ENCODE results near the gene MPRIP. TPM values are rescaled to one million over a fixed set of nuclear protein-coding genes. Genes with fewer than 3 reads are reported as not detected.
"Not testable (repeated sequence)": the region's sequence is repeated elsewhere in the genome, so short reads cannot be mapped to it uniquely, and the experiment has no call there.

MPRIP gene
- total and polyA plus RNA-seq, 4 donors = 121 to 342 (median 175) TPM

DNA sequence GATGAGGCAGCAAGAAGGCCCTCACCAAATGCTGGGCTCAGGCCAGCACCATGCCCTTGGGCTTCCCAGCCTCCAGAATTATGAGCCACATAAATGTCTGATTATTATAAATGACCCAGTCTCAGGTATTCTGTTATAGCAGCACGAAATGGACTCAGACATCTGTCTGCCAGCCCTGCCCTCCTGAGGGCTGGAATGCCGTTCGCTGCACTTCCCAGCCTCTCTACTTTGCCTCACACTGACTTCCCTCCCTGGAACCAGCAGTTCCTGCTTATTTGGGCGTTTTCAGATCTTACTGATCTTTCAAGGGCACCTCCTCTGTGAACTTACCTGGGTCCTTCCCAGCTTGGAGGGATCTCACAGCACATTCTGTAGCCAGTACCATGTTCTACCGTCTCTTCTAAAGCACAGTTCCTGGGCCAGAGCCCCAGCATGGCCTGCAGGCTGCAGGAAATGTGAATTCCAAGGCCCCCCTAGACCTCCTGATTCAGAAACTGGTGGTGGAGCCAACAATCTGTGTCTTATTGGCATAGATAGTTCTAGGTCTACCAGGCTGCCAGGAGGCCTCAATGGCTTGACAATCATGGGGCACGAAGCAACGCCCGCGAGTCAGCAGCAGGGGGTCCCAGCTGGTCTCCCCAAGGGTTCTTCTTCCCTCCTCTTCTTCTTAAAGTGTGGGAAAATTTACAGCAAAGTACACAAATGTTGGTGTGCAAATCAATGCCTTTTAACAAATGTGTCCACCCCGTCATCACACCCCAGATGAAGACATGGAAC, 33.4 kb upstream of the MPRIP start:
- not testable (repeated sequence) for H3K9me3 ChIP-seq (ENCODE audit: control insufficient read depth in 4 of 4, insufficient read depth in 3 of 4, low read length in 3 of 4); H3K4me1 ChIP-seq (ENCODE audit: control insufficient read depth in 5 of 5, insufficient read depth in 5 of 5, low read length in 5 of 5); H3K4me3 ChIP-seq; DNase-seq; H3K36me3 ChIP-seq (ENCODE audit: control insufficient read depth in 4 of 4, insufficient read depth in 4 of 4, low read length in 4 of 4); H3K9ac ChIP-seq (ENCODE audit: insufficient read depth in 1 of 2, low read length in 2 of 2); ATAC-seq (ENCODE audit: insufficient read depth, low FRiP score); H3K27me3 ChIP-seq (ENCODE audit: control insufficient read depth in 3 of 3, insufficient read depth in 3 of 3, low read length in 2 of 3)
- peak overlapping the region in 1 of 2 donors; percentile 26 for H3K27ac ChIP-seq (ENCODE audit: low read depth in 1 of 2, low read length in 1 of 2)
- WGBS, 2 donors = 81 to 87% methylated on average over 10 of the region's 10 CpGs

DNA sequence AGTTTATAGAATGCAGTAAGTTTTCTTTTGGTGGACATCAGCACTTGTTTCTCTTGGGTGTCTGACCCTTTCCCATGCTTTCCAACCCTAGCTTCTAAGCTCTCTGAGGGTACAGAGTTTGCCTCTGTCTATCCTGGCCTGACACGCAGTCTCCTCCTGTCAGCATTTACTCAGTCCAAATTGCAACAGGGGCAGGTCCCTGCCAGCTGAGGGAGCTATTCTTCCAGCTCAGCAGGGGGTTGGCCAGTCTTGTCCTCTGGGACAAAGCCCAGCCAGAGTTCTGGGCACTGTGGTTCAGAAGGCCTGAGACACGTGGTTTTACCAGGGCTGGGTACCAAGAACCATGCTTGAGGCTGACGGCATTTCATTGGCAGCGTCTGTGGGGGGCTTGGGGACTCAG, 32.3 kb upstream of the MPRIP start:
- H3K27me3 ChIP-seq (ENCODE audit: control insufficient read depth in 3 of 3, insufficient read depth in 3 of 3, low read length in 2 of 3); DNase-seq; H3K4me3 ChIP-seq; H3K9me3 ChIP-seq (ENCODE audit: control insufficient read depth in 4 of 4, insufficient read depth in 3 of 4, low read length in 3 of 4); H3K36me3 ChIP-seq (ENCODE audit: control insufficient read depth in 4 of 4, insufficient read depth in 4 of 4, low read length in 4 of 4); H3K27ac ChIP-seq (ENCODE audit: low read depth in 1 of 2, low read length in 1 of 2); H3K4me1 ChIP-seq (ENCODE audit: control insufficient read depth in 5 of 5, insufficient read depth in 5 of 5, low read length in 5 of 5); H3K9ac ChIP-seq (ENCODE audit: insufficient read depth in 1 of 2, low read length in 2 of 2): not testable (repeated sequence)
- WGBS, 2 donors = 30 to 63% methylated on average over 1 of the region's 4 CpGs
- ATAC-seq (ENCODE audit: insufficient read depth, low FRiP score) = peak; percentile 17

DNA sequence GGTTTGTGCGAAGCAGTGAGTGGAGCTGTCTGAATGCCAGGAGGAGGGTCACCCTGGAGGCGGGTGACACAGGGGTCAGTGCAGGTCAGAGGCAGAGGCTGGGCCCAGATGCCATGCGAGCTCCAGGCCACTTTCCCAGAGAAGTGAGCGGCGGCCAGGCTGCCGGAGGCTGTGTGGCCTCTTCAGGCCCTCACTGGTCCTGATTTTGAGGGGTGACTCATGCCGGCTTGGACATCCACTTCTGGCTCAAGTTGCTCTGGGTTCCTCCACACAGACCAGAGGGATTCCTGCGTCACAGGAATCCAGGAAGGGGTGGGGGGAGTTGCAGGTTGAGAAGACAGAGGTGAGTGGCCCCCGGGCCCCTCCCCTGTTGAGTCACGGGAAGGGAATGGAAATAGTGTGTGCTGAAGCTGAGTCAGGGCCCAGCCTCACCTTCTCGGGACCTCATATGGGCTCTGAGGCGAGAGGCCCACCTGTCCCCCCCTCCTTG, 31.7 kb upstream of the MPRIP start:
- H3K27me3 ChIP-seq (ENCODE audit: control insufficient read depth in 3 of 3, insufficient read depth in 3 of 3, low read length in 2 of 3); H3K9ac ChIP-seq (ENCODE audit: insufficient read depth in 1 of 2, low read length in 2 of 2); H3K4me3 ChIP-seq; H3K9me3 ChIP-seq (ENCODE audit: control insufficient read depth in 4 of 4, insufficient read depth in 3 of 4, low read length in 3 of 4); H3K4me1 ChIP-seq (ENCODE audit: control insufficient read depth in 5 of 5, insufficient read depth in 5 of 5, low read length in 5 of 5); H3K27ac ChIP-seq (ENCODE audit: low read depth in 1 of 2, low read length in 1 of 2); DNase-seq; H3K36me3 ChIP-seq (ENCODE audit: control insufficient read depth in 4 of 4, insufficient read depth in 4 of 4, low read length in 4 of 4): not testable (repeated sequence)
- 33 to 66% methylated on average over 5 of the region's 12 CpGs for whole genome bisulfite sequencing, 2 donors
- peak; percentile 85 for ATAC-seq (ENCODE audit: insufficient read depth, low FRiP score)

DNA sequence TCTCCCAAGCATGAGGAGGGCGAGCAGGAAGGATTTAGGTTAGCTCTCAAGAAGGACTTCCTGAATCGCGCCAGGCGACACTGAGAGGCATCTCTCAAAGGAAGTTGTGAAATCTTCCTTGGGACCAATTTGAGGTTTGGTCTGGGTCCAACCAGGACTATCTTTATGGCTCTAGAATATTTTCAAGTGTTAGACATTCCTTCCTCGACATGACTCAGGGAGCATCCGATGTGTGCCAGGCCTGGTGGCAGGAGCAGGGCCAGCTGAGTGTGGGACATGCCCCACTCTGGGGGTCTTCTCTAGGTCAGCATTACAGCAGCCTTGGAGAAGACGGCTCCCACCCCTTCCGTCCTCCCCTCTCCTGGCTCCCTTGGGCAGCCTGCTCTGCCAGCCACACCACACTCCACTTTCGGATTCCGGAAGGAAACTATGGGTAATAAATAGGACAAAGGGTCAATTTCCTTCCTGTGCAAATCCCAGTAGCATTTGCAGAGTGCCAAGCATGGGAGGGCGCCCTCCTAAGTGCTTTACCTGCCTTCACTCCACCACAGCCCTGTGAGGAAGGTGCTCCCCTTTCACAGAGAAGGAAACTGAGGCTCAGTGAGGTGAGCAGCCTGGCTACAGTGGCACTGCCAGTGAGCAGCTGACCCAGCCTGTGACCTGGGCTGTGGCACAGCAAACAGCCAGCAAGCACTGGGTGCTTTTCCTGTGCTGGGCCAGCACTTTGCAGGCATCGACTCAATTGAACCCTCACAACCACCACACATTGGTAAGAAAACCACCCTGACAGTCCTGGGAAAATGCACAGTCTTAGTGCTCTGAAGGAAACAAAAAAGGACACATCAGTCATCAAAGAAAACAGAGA, 31.0 kb upstream of the MPRIP start:
- peak in 1 of 3 donors; percentile 55 for DNase-seq
- WGBS, 2 donors = 6 to 7% methylated on average over 3 to 6 of the region's 12 CpGs

DNA sequence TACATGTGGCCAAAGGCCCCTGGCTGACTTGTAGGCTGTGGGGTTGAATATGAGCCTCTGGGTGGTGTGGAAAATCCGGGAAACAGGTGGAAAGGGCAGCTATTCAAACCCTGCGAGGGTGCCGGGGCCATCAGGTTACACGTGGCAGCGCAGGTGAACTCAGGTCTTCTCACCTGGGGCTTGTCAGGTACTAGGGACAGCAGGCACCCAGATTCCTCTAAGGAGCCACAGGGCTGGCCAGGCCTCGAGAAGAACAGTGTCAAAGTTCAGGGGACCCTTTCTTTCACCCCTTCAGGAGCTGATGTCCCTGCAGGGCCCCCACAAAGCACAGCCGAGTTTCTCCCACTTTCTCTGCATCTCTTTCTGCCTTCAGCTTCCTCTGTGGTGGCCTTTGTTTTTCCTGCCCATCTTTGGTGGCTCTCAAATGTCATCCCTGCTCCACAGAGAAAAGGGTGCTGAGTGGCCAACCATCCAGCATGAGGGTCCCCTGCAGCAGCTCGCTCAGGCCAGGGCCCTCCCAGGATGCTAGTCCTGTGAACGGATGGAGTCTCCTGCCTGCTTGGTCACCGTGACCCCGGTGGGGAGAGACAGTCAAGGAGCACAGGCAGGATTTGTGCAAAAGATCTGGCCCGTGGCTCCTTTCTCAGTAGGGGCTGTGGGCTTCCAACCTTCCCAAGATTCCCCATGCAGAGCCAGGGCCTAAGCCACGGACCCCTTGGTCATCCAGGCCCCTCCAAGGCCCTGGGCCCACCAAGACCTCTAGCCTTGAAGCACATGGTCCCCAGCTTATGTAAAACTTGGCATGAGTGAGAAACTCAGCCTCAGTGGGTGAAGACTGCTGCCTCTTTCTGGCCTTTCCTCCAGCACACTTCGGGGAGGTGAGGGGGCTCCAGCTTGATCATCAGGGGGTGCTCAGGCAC, 28.2 kb upstream of the MPRIP start:
- not testable (repeated sequence) for DNase-seq; H3K4me3 ChIP-seq; H3K27ac ChIP-seq (ENCODE audit: low read depth in 1 of 2, low read length in 1 of 2); H3K36me3 ChIP-seq (ENCODE audit: control insufficient read depth in 4 of 4, insufficient read depth in 4 of 4, low read length in 4 of 4); H3K9ac ChIP-seq (ENCODE audit: insufficient read depth in 1 of 2, low read length in 2 of 2); H3K27me3 ChIP-seq (ENCODE audit: control insufficient read depth in 3 of 3, insufficient read depth in 3 of 3, low read length in 2 of 3); H3K9me3 ChIP-seq (ENCODE audit: control insufficient read depth in 4 of 4, insufficient read depth in 3 of 4, low read length in 3 of 4); ATAC-seq (ENCODE audit: insufficient read depth, low FRiP score)
- 89 to 94% methylated on average over 12 to 14 of the region's 14 CpGs for WGBS, 2 donors
- H3K4me1 ChIP-seq (ENCODE audit: control insufficient read depth in 5 of 5, insufficient read depth in 5 of 5, low read length in 5 of 5) = peaks cover 0 to 13% (median 0%) of the 10 kb centered on the region in 5 donors

More for the DNA sequence above, 31.0 kb upstream of the MPRIP start:
- peak overlapping the region in 1 of 2 donors; percentile 81 for H3K27ac ChIP-seq (ENCODE audit: low read depth in 1 of 2, low read length in 1 of 2)
- H3K9ac ChIP-seq (ENCODE audit: insufficient read depth in 1 of 2, low read length in 2 of 2); H3K36me3 ChIP-seq (ENCODE audit: control insufficient read depth in 4 of 4, insufficient read depth in 4 of 4, low read length in 4 of 4); H3K4me1 ChIP-seq (ENCODE audit: control insufficient read depth in 5 of 5, insufficient read depth in 5 of 5, low read length in 5 of 5); H3K4me3 ChIP-seq; H3K9me3 ChIP-seq (ENCODE audit: control insufficient read depth in 4 of 4, insufficient read depth in 3 of 4, low read length in 3 of 4); H3K27me3 ChIP-seq (ENCODE audit: control insufficient read depth in 3 of 3, insufficient read depth in 3 of 3, low read length in 2 of 3): not testable (repeated sequence)
- ATAC-seq (ENCODE audit: insufficient read depth, low FRiP score) = peak; percentile 63

DNA sequence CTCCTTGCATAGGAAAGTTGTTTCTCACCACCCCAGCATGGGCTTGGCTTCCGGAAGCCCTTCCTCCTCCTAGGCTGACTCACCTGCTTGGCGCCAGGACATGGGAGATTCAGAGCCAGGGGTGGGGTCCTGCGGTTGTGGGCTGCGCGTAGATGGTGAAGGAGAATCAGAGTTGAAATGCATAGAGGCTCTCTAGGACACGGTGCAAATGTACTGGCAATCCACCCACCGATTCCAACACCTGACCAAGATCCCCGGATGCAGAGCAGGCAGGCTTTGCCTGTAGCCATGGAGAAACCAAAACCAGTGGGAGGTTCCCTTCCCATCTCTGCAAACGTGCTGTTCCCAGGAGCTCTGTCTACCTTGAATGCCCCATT, 27.5 kb upstream of the MPRIP start:
- H3K36me3 ChIP-seq (ENCODE audit: control insufficient read depth in 4 of 4, insufficient read depth in 4 of 4, low read length in 4 of 4); H3K9ac ChIP-seq (ENCODE audit: insufficient read depth in 1 of 2, low read length in 2 of 2); H3K9me3 ChIP-seq (ENCODE audit: control insufficient read depth in 4 of 4, insufficient read depth in 3 of 4, low read length in 3 of 4); DNase-seq; H3K27me3 ChIP-seq (ENCODE audit: control insufficient read depth in 3 of 3, insufficient read depth in 3 of 3, low read length in 2 of 3); H3K27ac ChIP-seq (ENCODE audit: low read depth in 1 of 2, low read length in 1 of 2); H3K4me3 ChIP-seq; ATAC-seq (ENCODE audit: insufficient read depth, low FRiP score): not testable (repeated sequence)
- WGBS, 2 donors = 89 to 90% methylated on average over 9 of the region's 9 CpGs
- H3K4me1 ChIP-seq (ENCODE audit: control insufficient read depth in 5 of 5, insufficient read depth in 5 of 5, low read length in 5 of 5) = peaks cover 0 to 19% (median 0%) of the 10 kb centered on the region in 5 donors

All from lung (tissue), 10 donors.